H1 (cell line): ENCODE data around the gene AGAP1. TPM values are rescaled to one million over a fixed set of nuclear protein-coding genes. Genes with fewer than 3 reads are reported as not detected.

Experiments used
- CTCF ChIA-PET: fragments of 300-600 bp; sonication (Branson Sonifier 250); formaldehyde crosslinking; loops from one replicate; lab custom pipeline; 2021; ENCODE audit not compliant: partially characterized antibody; lab: Charles Lee
- POLR2A ChIA-PET: fragments of 300-600 bp; sonication (Branson Sonifier 250); formaldehyde crosslinking; loops from one replicate; lab custom pipeline; 2021; ENCODE audit warnings: inconsistent platforms; ENCODE audit not compliant: partially characterized antibody; lab: Charles Lee
- DNase-seq, 2 experiments: peaks; one replicate each; pipeline versions ENCODE4 v3.0.0 to v3.0.0-alpha.2; 2010 to 2022; ENCODE audit warnings: low spot score in 2 of 2, low read depth in 1 of 2, mixed read lengths in 1 of 2
- FAIRE-seq: peaks from 2 replicates; lab custom pipeline; 2011; peaks lifted over from hg19 to GRCh38; lab: Jason Lieb, UNC
- H2AFZ ChIP-seq: 2 replicates; pipeline ENCODE4 v1.8.1; 2012; ENCODE audit warnings: low read length, inconsistent platforms
- H2AK5ac ChIP-seq: 2 replicates; pipeline ENCODE4 v1.6.1; 2013; ENCODE audit warnings: low read depth, low read length
- H2BK120ac ChIP-seq: replicated peaks from 2 replicates; pipeline ENCODE3; 2013; ENCODE audit warnings: low read depth, low read length, inconsistent platforms
- H2BK12ac ChIP-seq: 2 replicates; pipeline ENCODE4 v1.6.1; 2013; ENCODE audit warnings: low read depth, low read length
- H2BK15ac ChIP-seq: 2 replicates; pipeline ENCODE4 v1.6.1; 2013; ENCODE audit warnings: low read length
- H2BK20ac ChIP-seq: 2 replicates; pipeline ENCODE4 v1.6.1; 2013; ENCODE audit warnings: low read length
- H2BK5ac ChIP-seq: 2 replicates; pipeline ENCODE4 v1.6.1; 2013; ENCODE audit warnings: low read depth, low read length
- H3K14ac ChIP-seq: 2 replicates; pipeline ENCODE4 v1.6.1; 2013; ENCODE audit warnings: inconsistent platforms; ENCODE audit not compliant: insufficient read length
- H3K18ac ChIP-seq: 2 replicates; pipeline ENCODE4 v1.6.1; 2013; ENCODE audit warnings: low read length; ENCODE audit errors: extremely low read depth
- H3K23ac ChIP-seq: 2 replicates; pipeline ENCODE4 v1.6.1; 2013; ENCODE audit warnings: inconsistent platforms; ENCODE audit not compliant: insufficient read length
- H3K23me2 ChIP-seq: 2 replicates; pipeline ENCODE4 v1.6.1; 2013; ENCODE audit warnings: low read depth, low read length
- H3K27ac ChIP-seq: 2 replicates; pipeline ENCODE4 v1.6.1; 2011; ENCODE audit warnings: low read depth, low read length, inconsistent platforms
- H3K27me3 ChIP-seq, 4 experiments: replicated peaks in 1 of 4; 1 replicate in 1 of 4; 2 replicates in 3 of 4; pipeline versions ENCODE4 v1.6.1 to v1.8.1; 2011 to 2013; ENCODE audit warnings: low read length in 3 of 4, mild to moderate bottlenecking in 3 of 4, inconsistent platforms in 2 of 4, mixed read lengths in 2 of 4, moderate library complexity in 1 of 4; ENCODE audit not compliant: control insufficient read depth in 3 of 4, insufficient read depth in 3 of 4; ENCODE audit errors: extremely low read depth in 1 of 4
- H3K36me3 ChIP-seq, 4 experiments: 2 replicates each; pipeline versions ENCODE4 v1.6.1 to v1.8.1; 2011 to 2013; ENCODE audit warnings: mild to moderate bottlenecking in 4 of 4, low read length in 3 of 4, moderate library complexity in 2 of 4, control low read depth in 1 of 4, inconsistent platforms in 1 of 4; ENCODE audit not compliant: insufficient read depth in 4 of 4, control insufficient read depth in 2 of 4
- H3K4ac ChIP-seq: replicated peaks from 2 replicates; pipeline ENCODE3; 2013; ENCODE audit warnings: low read length, low read depth, mixed read lengths, inconsistent platforms; ENCODE audit not compliant: insufficient read length
- H3K4me1 ChIP-seq, 4 experiments: replicated peaks in 1 of 4; 1 replicate in 1 of 4; 2 replicates in 3 of 4; pipeline versions ENCODE4 v1.6.1 to v1.8.1; 2011 to 2013; ENCODE audit warnings: low read length in 3 of 4, inconsistent platforms in 2 of 4, mixed read lengths in 1 of 4; ENCODE audit not compliant: insufficient read depth in 4 of 4, control insufficient read depth in 3 of 4
- H3K4me2 ChIP-seq, 2 experiments: 2 replicates each; pipeline versions ENCODE4 v1.6.1 to v1.8.1; 2011 to 2013; ENCODE audit warnings: low read depth in 2 of 2, low read length in 2 of 2, control low read depth in 1 of 2, inconsistent platforms in 1 of 2, mild to moderate bottlenecking in 1 of 2; ENCODE audit not compliant: insufficient read depth in 1 of 2
- H3K4me3 ChIP-seq, 4 experiments: fragments of 200-600, 300-600 bp in 1 of 4; sonication (generic), shearing (Covaris generic), sonication (Bioruptor Twin) in 1 of 4; 2 replicates each; pipeline versions ENCODE4 v1.5.1 to v1.8.1; 2011 to 2016; ENCODE audit warnings: low read length in 4 of 4, low read depth in 3 of 4, control low read depth in 2 of 4, inconsistent platforms in 2 of 4, mild to moderate bottlenecking in 2 of 4, mixed read lengths in 1 of 4, moderate library complexity in 1 of 4; ENCODE audit not compliant: insufficient read depth in 2 of 4; ENCODE audit errors: extremely low read depth in 1 of 4
- H3K56ac ChIP-seq: replicated peaks from 2 replicates; pipeline ENCODE3; 2013; ENCODE audit warnings: low read depth, mild to moderate bottlenecking, mixed read lengths, low read length, inconsistent platforms; ENCODE audit not compliant: insufficient read length
- H3K79me1 ChIP-seq: 2 replicates; pipeline ENCODE4 v1.6.1; 2013; ENCODE audit warnings: low read depth, low read length, control low read depth
- H3K79me2 ChIP-seq, 2 experiments: 2 replicates each; pipeline versions ENCODE4 v1.6.1 to v1.8.1; 2012 to 2013; ENCODE audit warnings: low read length in 2 of 2, mild to moderate bottlenecking in 2 of 2, inconsistent platforms in 1 of 2; ENCODE audit not compliant: insufficient read depth in 2 of 2, control insufficient read depth in 1 of 2
- H3K9ac ChIP-seq, 4 experiments: replicated peaks in 1 of 4; 1 replicate in 1 of 4; 2 replicates in 3 of 4; pipeline versions ENCODE4 v1.6.1 to v1.8.1; 2011 to 2013; ENCODE audit warnings: low read depth in 3 of 4, low read length in 3 of 4, control low read depth in 2 of 4, mild to moderate bottlenecking in 2 of 4, moderate library complexity in 2 of 4, inconsistent platforms in 1 of 4; ENCODE audit errors: extremely low read depth in 1 of 4
- H3K9me3 ChIP-seq, 2 experiments: 2 replicates each; pipeline versions ENCODE4 v1.6.1 to v1.8.1; 2012 to 2013; ENCODE audit warnings: mild to moderate bottlenecking in 2 of 2, moderate library complexity in 2 of 2, control low read depth in 1 of 2, inconsistent platforms in 1 of 2, low read depth in 1 of 2, low read length in 1 of 2, mixed read lengths in 1 of 2; ENCODE audit not compliant: insufficient read depth in 2 of 2
- H4K20me1 ChIP-seq, 2 experiments: replicated peaks in 1 of 2; 2 replicates each; pipeline versions ENCODE3 to v1.8.1; 2011 to 2013; ENCODE audit warnings: inconsistent platforms in 2 of 2, low read length in 2 of 2, mild to moderate bottlenecking in 1 of 2; ENCODE audit not compliant: insufficient read depth in 2 of 2, control insufficient read depth in 1 of 2
- H4K5ac ChIP-seq: 2 replicates; pipeline ENCODE4 v1.6.1; 2013; ENCODE audit warnings: low read length, low read depth, mixed read lengths, inconsistent platforms; ENCODE audit not compliant: insufficient read length
- H4K8ac ChIP-seq: 2 replicates; pipeline ENCODE4 v1.8.0; 2013; ENCODE audit warnings: mild to moderate bottlenecking, moderate library complexity, low read length, inconsistent platforms; ENCODE audit not compliant: insufficient read depth; ENCODE audit errors: extremely low read depth
- H4K91ac ChIP-seq: replicated peaks from 2 replicates; pipeline ENCODE3; 2013; ENCODE audit warnings: low read length, mixed read lengths, inconsistent platforms; ENCODE audit not compliant: insufficient read length
- CEBPB ChIP-seq: IDR thresholded peaks from 2 replicates; pipeline ENCODE4 v1.6.1; 2012; ENCODE audit warnings: low read depth, low read length
- RNF2 ChIP-seq: fragments of 200-900, 300-1000 bp; sonication (generic); IDR thresholded peaks from 2 replicates; pipeline ENCODE4 v1.7.1; 2016; ENCODE audit warnings: borderline replicate concordance, low read depth, mild to moderate bottlenecking, antibody characterized with exemption, low read length; ENCODE audit not compliant: poor library complexity, severe bottlenecking; ENCODE audit errors: missing control alignments
- SRF ChIP-seq: IDR thresholded peaks from 2 replicates; pipeline ENCODE4 v1.6.1; 2011; ENCODE audit warnings: mild to moderate bottlenecking, low read depth, low read length, moderate library complexity
- WGBS, 2 experiments: shearing (Covaris generic) in 1 of 2; methylation state at CpG; one replicate each; pipeline versions ENCODE4 v1.1.6 to v1.1.7; 2013 to 2015; ENCODE audit warnings: low lambda C conversion rate in 2 of 2, mixed read lengths in 2 of 2, inconsistent platforms in 1 of 2, low coverage in 1 of 2, missing lambda C conversion rate in 1 of 2; ENCODE audit not compliant: insufficient replicate concordance in 2 of 2, insufficient coverage in 1 of 2, insufficient read length in 1 of 2; ENCODE audit errors: extremely low coverage in 1 of 2, missing lambda C conversion rate in 1 of 2; 5-methylcytosine and 5-hydroxymethylcytosine counted together
- polyA plus RNA-seq, 7 experiments: library from polyadenylated mRNA; depleted of rRNA in 3 of 7; stranded (reverse) in 5 of 7; unstranded in 2 of 7; fragments of >200 nt in 5 of 7; fragments of 200-250 nt in 2 of 7; gene quantifications; 1 replicate in 5 of 7; 2 replicates in 1 of 7; 4 replicates in 1 of 7; pipeline versions ENCODE4 v1.2.1 to v1.2.3, GENCODE V29; 2011 to 2013; ENCODE audit warnings: missing spikeins in 2 of 7, mixed read lengths in 2 of 7
- total RNA-seq: library from RNA; stranded (reverse); fragmentation: NEBNext Ultra II Directional; extraction: Animal tissue kit (Norgen Biotek cat#: 25700); gene quantifications from 2 replicates; pipeline ENCODE4 v1.2.1, GENCODE V29; 2021

AGAP1 gene
- total and polyA plus RNA-seq, 2 of the 8 experiments (the other 6 are each of a cell fraction or from before 2014, with no cell fraction given): 18.1 to 39.4 TPM

DNA sequence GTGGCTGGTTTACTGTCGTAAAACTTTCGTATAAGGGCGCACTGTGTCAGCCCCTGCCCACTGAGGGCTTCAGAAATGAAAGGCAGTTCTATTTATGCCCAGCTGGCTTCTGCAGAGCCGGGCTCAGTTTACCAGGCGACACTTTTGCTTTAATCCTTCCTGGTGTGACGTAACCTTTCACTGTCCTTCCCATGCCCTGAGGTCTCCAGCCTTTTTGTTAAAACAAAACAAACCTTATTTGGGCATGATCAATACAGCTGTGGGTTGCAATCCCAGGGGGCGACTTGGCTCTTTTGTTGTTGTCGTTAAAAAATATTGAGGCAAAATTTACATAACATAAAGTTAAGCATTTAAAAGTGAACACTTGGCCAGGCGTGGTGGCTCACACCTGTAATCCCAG is 85.3 kb downstream of the AGAP1 start:
- H3K27me3 ChIP-seq: no peaks in the 10 kb centered on the region
- peaks cover 2 to 25% (median 8%) of the 10 kb centered on the region in 4 experiments; a peak in 6 of 7 replicates for H3K4me1 ChIP-seq
- 79% methylated on average over 9 of the region's 9 CpGs; no CpG with 5 or more reads in 1 of the 2 experiments for WGBS, 2 experiments
- peaks cover 1 to 78% of the 10 kb centered on the region in 2 experiments for H3K79me2 ChIP-seq
- H2AK5ac ChIP-seq: no peak overlapping the region
- no peak overlapping the region for H4K5ac ChIP-seq
- POLR2A ChIA-PET: interaction anchor here (1.0 to 1.2 kb wide), 2 partner anchors 13 to 14 kb away, joined by 3 to 5 read pairs; no protein-coding TSS in a partner anchor
- peak in 1 of 2 experiments; percentile 27 for DNase-seq
- peaks cover 11% of the 10 kb centered on the region for H3K79me1 ChIP-seq
- H3K14ac ChIP-seq: no peak overlapping the region
- H3K36me3 ChIP-seq: no peaks in the 10 kb centered on the region
- no peak overlapping the region for H2BK120ac ChIP-seq
- H2BK12ac ChIP-seq: no peak overlapping the region
- no peak overlapping the region for H3K18ac ChIP-seq
- no peak overlapping the region for H3K23ac ChIP-seq
- peaks cover 0 to 12% of the 10 kb centered on the region in 2 experiments for H4K20me1 ChIP-seq
- no peak overlapping the region for H3K4me3 ChIP-seq
- H2BK5ac ChIP-seq: no peak overlapping the region
- H3K4me2 ChIP-seq: 0 out of 4 replicates have a peak overlapping the region, but pooled peaks of 1 of the 2 experiments have one; percentile 4
- H3K9ac ChIP-seq: no peak overlapping the region; a peak in 2 of 7 replicates
- H3K27ac ChIP-seq: peak overlapping the region; percentile 58; the same call in 1 of the 2 replicates
- no peak overlapping the region for H2BK15ac ChIP-seq
- H3K4ac ChIP-seq: no peak overlapping the region
- CTCF ChIA-PET: interaction anchor here (0.6 to 7.2 kb wide), 7 partner anchors 8 to 435 kb away, joined by 3 to 49 read pairs (median 4); no protein-coding TSS in a partner anchor
- no peak overlapping the region for H4K8ac ChIP-seq
- TF ChIP-seq RNF2 (no peak), SRF (peak; percentile 95), CEBPB (peak; percentile 39; the same call in 1 of the 2 replicates)
- TF ChIP-seq, all 59 proteins: peak for 2
- no peak overlapping the region for H4K91ac ChIP-seq
- H2BK20ac ChIP-seq: no peak overlapping the region
- no peaks in the 10 kb centered on the region; a peak in 2 of 4 replicates for H3K9me3 ChIP-seq
- no peaks in the 10 kb centered on the region for H3K23me2 ChIP-seq
- H2AFZ ChIP-seq: no peak overlapping the region
- no peak overlapping the region for H3K56ac ChIP-seq
- FAIRE-seq: no peak
